22Rv1 (cell line): Measurements from ENCODE around the gene SULT1C3.

ENCODE experiments used
- CTCF ChIP-seq: fragments of 450-650 bp; IDR thresholded peaks from 2 replicates; pipeline ENCODE4 v1.5.1; 2017; ENCODE audit warnings: mild to moderate bottlenecking
- ZFX ChIP-seq: fragments of 450-650 bp; IDR thresholded peaks from 2 replicates; pipeline ENCODE4 v1.6.1; 2017; ENCODE audit warnings: antibody characterized with exemption, borderline replicate concordance

- TF ChIP-seq CTCF: no peak
- TF ChIP-seq ZFX: no peak
These were observed 70.1 kb downstream of the SULT1C3 start for GRCh38 chr2:108309903-108310302.
